ENCODE results near the gene MT1G. TPM values are rescaled to one million over a fixed set of nuclear protein-coding genes. Genes with fewer than 3 reads are reported as not detected.

MT1G gene
- total and polyA plus RNA-seq, 9 of the 15 experiments (the other 6 are each of a cell fraction or from before 2014, with no cell fraction given): 0.28 to 1.7 (median 0.69) TPM; not detected in 4

DNA sequence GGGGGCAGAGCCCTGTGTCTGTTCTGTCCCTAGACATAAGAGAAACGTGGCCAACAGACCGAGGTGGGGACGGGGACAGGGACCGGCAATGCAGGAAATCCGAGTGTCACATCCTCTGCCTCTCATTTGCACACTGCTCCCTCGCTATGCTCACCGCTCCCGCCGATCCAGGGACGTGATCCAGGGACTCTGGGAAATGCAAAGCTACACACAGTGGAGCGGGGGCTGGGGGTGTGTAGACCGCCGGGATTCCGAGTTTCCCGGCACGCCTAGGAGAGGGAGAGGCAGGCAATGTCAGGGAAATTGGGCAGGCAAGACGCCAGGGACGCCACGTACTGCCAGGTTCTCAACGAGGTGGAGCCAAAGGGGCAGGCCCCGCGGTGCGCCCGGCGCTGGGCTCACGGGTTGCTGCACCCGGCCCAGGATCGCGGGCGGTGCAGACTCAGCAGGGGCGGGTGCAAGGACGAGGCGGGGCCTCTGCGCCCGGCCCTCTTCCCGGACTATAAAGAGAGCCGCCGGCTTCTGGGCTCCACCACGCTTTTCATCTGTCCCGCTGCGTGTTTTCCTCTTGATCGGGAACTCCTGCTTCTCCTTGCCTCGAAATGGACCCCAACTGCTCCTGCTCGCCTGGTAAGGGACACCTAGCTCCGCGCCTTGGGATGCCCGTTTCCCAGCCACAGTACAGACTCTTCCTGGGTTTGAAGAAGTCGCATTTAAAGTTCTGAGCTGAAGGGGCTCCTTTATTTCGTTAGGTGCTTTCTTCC, 14.3 kb upstream of the MT1G start, which contains the start of gene MT1X (continued):
- TF ChIP-seq L3MBTL2 (IDR thresholded peaks at IDR 0.05) (peak; percentile 18; the same call in 1 of the 2 replicates), CCNT2 (IDR thresholded peaks at IDR 0.05; ENCODE audit: borderline replicate concordance, extremely low read depth, insufficient read length, low read depth, low read length) (peak; percentile 44), MECOM (CRISPR knock-in tag; IDR thresholded peaks at IDR 0.05) (no peak), SPI1 (IDR thresholded peaks at IDR 0.05; ENCODE audit: borderline replicate concordance, low read depth, low read length) (no peak), RBM39 (optimal IDR thresholded peaks at IDR 0.05; ENCODE audit: low read depth, low read length) (no peak), POLR2G (IDR thresholded peaks at IDR 0.05; ENCODE audit: low read depth, low read length) (peak; percentile 73), ZNF668 (CRISPR knock-in tag; IDR thresholded peaks at IDR 0.05) (no peak), RBFOX2 (IDR thresholded peaks at IDR 0.05; ENCODE audit: low read depth, low read length) (peak; percentile 73), POLR2B (IDR thresholded peaks at IDR 0.05; ENCODE audit: low read depth, partially characterized antibody) (peak; percentile 35), SUPT5H (IDR thresholded peaks at IDR 0.05) (peak; percentile 64), KDM5B (IDR thresholded peaks at IDR 0.05; ENCODE audit: insufficient replicate concordance, low read depth, low read length) (peak; percentile 85), PML (IDR thresholded peaks at IDR 0.05; ENCODE audit: low read length) (no peak), PPARD (CRISPR knock-in tag; IDR thresholded peaks at IDR 0.05) (no peak)
- TF ChIP-seq, protein P1, sequence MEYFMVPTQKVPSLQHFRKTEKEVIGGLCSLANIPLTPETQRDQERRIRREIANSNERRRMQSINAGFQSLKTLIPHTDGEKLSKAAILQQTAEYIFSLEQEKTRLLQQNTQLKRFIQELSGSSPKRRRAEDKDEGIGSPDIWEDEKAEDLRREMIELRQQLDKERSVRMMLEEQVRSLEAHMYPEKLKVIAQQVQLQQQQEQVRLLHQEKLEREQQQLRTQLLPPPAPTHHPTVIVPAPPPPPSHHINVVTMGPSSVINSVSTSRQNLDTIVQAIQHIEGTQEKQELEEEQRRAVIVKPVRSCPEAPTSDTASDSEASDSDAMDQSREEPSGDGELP (CRISPR knock-in tag; IDR thresholded peaks at IDR 0.05; ENCODE audit: borderline replicate concordance): peak; percentile 50; the same call in 1 of the 2 replicates
- TF ChIP-seq, protein P2, sequence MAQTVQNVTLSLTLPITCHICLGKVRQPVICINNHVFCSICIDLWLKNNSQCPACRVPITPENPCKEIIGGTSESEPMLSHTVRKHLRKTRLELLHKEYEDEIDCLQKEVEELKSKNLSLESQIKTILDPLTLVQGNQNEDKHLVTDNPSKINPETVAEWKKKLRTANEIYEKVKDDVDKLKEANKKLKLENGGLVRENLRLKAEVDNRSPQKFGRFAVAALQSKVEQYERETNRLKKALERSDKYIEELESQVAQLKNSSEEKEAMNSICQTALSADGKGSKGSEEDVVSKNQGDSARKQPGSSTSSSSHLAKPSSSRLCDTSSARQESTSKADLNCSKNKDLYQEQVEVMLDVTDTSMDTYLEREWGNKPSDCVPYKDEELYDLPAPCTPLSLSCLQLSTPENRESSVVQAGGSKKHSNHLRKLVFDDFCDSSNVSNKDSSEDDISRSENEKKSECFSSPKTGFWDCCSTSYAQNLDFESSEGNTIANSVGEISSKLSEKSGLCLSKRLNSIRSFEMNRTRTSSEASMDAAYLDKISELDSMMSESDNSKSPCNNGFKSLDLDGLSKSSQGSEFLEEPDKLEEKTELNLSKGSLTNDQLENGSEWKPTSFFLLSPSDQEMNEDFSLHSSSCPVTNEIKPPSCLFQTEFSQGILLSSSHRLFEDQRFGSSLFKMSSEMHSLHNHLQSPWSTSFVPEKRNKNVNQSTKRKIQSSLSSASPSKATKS (CRISPR knock-in tag; IDR thresholded peaks at IDR 0.05): no peak
- TF ChIP-seq, protein P3, sequence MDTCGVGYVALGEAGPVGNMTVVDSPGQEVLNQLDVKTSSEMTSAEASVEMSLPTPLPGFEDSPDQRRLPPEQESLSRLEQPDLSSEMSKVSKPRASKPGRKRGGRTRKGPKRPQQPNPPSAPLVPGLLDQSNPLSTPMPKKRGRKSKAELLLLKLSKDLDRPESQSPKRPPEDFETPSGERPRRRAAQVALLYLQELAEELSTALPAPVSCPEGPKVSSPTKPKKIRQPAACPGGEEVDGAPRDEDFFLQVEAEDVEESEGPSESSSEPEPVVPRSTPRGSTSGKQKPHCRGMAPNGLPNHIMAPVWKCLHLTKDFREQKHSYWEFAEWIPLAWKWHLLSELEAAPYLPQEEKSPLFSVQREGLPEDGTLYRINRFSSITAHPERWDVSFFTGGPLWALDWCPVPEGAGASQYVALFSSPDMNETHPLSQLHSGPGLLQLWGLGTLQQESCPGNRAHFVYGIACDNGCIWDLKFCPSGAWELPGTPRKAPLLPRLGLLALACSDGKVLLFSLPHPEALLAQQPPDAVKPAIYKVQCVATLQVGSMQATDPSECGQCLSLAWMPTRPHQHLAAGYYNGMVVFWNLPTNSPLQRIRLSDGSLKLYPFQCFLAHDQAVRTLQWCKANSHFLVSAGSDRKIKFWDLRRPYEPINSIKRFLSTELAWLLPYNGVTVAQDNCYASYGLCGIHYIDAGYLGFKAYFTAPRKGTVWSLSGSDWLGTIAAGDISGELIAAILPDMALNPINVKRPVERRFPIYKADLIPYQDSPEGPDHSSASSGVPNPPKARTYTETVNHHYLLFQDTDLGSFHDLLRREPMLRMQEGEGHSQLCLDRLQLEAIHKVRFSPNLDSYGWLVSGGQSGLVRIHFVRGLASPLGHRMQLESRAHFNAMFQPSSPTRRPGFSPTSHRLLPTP (IDR thresholded peaks at IDR 0.05; ENCODE audit: borderline replicate concordance, extremely low read depth, insufficient read length): no peak
- TF ChIP-seq, protein P4, sequence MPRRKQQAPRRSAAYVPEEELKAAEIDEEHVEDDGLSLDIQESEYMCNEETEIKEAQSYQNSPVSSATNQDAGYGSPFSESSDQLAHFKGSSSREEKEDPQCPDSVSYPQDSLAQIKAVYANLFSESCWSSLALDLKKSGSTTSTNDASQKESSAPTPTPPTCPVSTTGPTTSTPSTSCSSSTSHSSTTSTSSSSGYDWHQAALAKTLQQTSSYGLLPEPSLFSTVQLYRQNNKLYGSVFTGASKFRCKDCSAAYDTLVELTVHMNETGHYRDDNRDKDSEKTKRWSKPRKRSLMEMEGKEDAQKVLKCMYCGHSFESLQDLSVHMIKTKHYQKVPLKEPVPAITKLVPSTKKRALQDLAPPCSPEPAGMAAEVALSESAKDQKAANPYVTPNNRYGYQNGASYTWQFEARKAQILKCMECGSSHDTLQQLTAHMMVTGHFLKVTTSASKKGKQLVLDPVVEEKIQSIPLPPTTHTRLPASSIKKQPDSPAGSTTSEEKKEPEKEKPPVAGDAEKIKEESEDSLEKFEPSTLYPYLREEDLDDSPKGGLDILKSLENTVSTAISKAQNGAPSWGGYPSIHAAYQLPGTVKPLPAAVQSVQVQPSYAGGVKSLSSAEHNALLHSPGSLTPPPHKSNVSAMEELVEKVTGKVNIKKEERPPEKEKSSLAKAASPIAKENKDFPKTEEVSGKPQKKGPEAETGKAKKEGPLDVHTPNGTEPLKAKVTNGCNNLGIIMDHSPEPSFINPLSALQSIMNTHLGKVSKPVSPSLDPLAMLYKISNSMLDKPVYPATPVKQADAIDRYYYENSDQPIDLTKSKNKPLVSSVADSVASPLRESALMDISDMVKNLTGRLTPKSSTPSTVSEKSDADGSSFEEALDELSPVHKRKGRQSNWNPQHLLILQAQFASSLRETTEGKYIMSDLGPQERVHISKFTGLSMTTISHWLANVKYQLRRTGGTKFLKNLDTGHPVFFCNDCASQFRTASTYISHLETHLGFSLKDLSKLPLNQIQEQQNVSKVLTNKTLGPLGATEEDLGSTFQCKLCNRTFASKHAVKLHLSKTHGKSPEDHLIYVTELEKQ (CRISPR knock-in tag; IDR thresholded peaks at IDR 0.05): no peak

Measured in K562 (cell line).